Activated B cell treated with CpG ODN at 0.5 μM for 24 hours (primary cell): ENCODE measurements around the gene MAP3K21. TPM values are rescaled to one million over a fixed set of nuclear protein-coding genes. Genes with fewer than 3 reads are reported as not detected.

Source experiments
- ATAC-seq: fragments of 200-7000 bp; cut with Tn5 transposase; one replicate; pipeline ENCODE4 v1.10.0; 2021; ENCODE audit warnings: low read depth, mild to moderate bottlenecking, moderate library complexity
- CTCF ChIA-PET: fragments of 350-600 bp; sonication (Branson Sonifier 250); formaldehyde crosslinking; loops from one replicate; lab custom pipeline; 2021; ENCODE audit warnings: antibody characterized with exemption; lab: Charles Lee
- POLR2A ChIA-PET: fragments of 350-600 bp; sonication (Branson Sonifier 250); formaldehyde crosslinking; loops from one replicate; lab custom pipeline; 2021; ENCODE audit warnings: antibody characterized with exemption; lab: Charles Lee
- DNase-seq: peaks from one replicate; pipeline ENCODE4 v3.0.0; 2022
- H3K27ac Mint-ChIP-seq: one replicate; pipeline ENCODE4 v1.8.0; 2020; ENCODE audit warnings: mixed read lengths
- H3K27me3 Mint-ChIP-seq: one replicate; pipeline ENCODE4 v1.8.0; 2021; ENCODE audit warnings: mixed read lengths
- H3K36me3 Mint-ChIP-seq: one replicate; pipeline ENCODE4 v1.8.0; 2021; ENCODE audit warnings: low read depth, mixed read lengths
- H3K4me1 Mint-ChIP-seq: one replicate; pipeline ENCODE4 v1.8.0; 2021; ENCODE audit warnings: mixed read lengths
- H3K4me3 Mint-ChIP-seq: one replicate; pipeline ENCODE4 v1.8.0; 2020; ENCODE audit warnings: mild to moderate bottlenecking, mixed read lengths
- H3K9me3 Mint-ChIP-seq: one replicate; pipeline ENCODE4 v1.8.0; 2020; ENCODE audit warnings: mixed read lengths
- CTCF ChIP-seq: fragments of 200-600 bp; IDR thresholded peaks from one replicate; pipeline ENCODE4 v1.8.0; 2022; ENCODE audit warnings: antibody characterized with exemption, mild to moderate bottlenecking
- intact Hi-C: fragments of 100-400 bp; cut with micrococcal nuclease; formaldehyde crosslinking; loops from one replicate; pipeline ENCODE4 v1.15.1; 2024
- total RNA-seq: library from RNA; stranded (reverse); gene quantifications from 2 replicates; pipeline ENCODE4 v1.2.3, GENCODE V29; 2022

MAP3K21 gene
- total RNA-seq, 1 donor from 2014 or later, result 1.5 TPM

- intact Hi-C loops, result no loop called here
- ChIA-PET POLR2A (no interaction called here), CTCF (interaction anchor here (1.3 to 1.8 kb wide), 2 partner anchors 16 to 58 kb away, joined by 3 to 7 read pairs; no protein-coding TSS in a partner anchor)
- H3K9me3 Mint-ChIP-seq, result no peaks in the 10 kb centered on the region
- no peaks in the 10 kb centered on the region for H3K27me3 Mint-ChIP-seq
- peaks cover 7% of the 10 kb centered on the region for H3K4me1 Mint-ChIP-seq
- no peak for ATAC-seq
- H3K4me3 Mint-ChIP-seq, result no peak overlapping the region
- H3K36me3 Mint-ChIP-seq, result no peaks in the 10 kb centered on the region
- H3K27ac Mint-ChIP-seq, result no peak overlapping the region
- TF ChIP-seq CTCF, result no peak
- no peak for DNase-seq
Measured at GRCh38 chr1:233362743-233363142, 35.2 kb downstream of the MAP3K21 start.

GRCh38 chr1:233364026-233364425, 36.5 kb downstream of the MAP3K21 start:
- Mint-ChIP-seq H3K27me3 (no peaks in the 10 kb centered on the region), H3K4me1 (no peaks in the 10 kb centered on the region), H3K27ac (no peak overlapping the region), H3K36me3 (no peaks in the 10 kb centered on the region), H3K4me3 (no peak overlapping the region), H3K9me3 (no peaks in the 10 kb centered on the region)
- intact Hi-C loops, result loop anchor here (1.0 kb wide), 2 partner anchors 60 to 702 kb away; no protein-coding TSS in a partner anchor
- no peak for DNase-seq
- TF ChIP-seq CTCF, result no peak
- ChIA-PET POLR2A (no interaction called here), CTCF (interaction anchor here (1.0 kb wide), 1 partner anchor 27 kb away, joined by 3 read pairs; no protein-coding TSS in a partner anchor)
- ATAC-seq, result no peak

GRCh38 chr1:233364695-233365539, 37.4 kb downstream of the MAP3K21 start:
- POLR2A ChIA-PET, result no interaction called here
- H3K4me1 Mint-ChIP-seq, result no peaks in the 10 kb centered on the region
- no peak overlapping the region for H3K4me3 Mint-ChIP-seq
- DNase-seq (no peak), ATAC-seq (peak; percentile 25)
- no peaks in the 10 kb centered on the region for H3K9me3 Mint-ChIP-seq
- intact Hi-C loops, result loop anchor here (1.0 kb wide), 2 partner anchors 61 to 701 kb away; no protein-coding TSS in a partner anchor
- no peaks in the 10 kb centered on the region for H3K36me3 Mint-ChIP-seq
- TF ChIP-seq CTCF, result peak; percentile 23
- CTCF ChIA-PET, result interaction anchor here (1.0 kb wide), 3 partner anchors 26 to 701 kb away, joined by 3 to 4 read pairs (median 3); no protein-coding TSS in a partner anchor
- H3K27me3 Mint-ChIP-seq, result no peaks in the 10 kb centered on the region
- no peak overlapping the region for H3K27ac Mint-ChIP-seq

GRCh38 chr1:233366575-233366974, 39.1 kb downstream of the MAP3K21 start:
- DNase-seq (no peak), ATAC-seq (no peak)
- POLR2A ChIA-PET, result no interaction called here
- H3K27ac Mint-ChIP-seq, result no peak overlapping the region
- H3K4me3 Mint-ChIP-seq, result no peak overlapping the region
- CTCF ChIA-PET, result interaction anchor here (0.7 to 0.9 kb wide), 2 partner anchors 10 to 700 kb away, joined by 3 read pairs; no protein-coding TSS in a partner anchor
- H3K4me1 Mint-ChIP-seq, result no peaks in the 10 kb centered on the region
- TF ChIP-seq CTCF, result no peak
- no peaks in the 10 kb centered on the region for H3K36me3 Mint-ChIP-seq
- H3K9me3 Mint-ChIP-seq, result no peaks in the 10 kb centered on the region
- no peaks in the 10 kb centered on the region for H3K27me3 Mint-ChIP-seq
- intact Hi-C loops, result no loop called here
